ENCODE data around the gene OR8S1. TPM values are rescaled to one million over a fixed set of nuclear protein-coding genes. Genes with fewer than 3 reads are reported as not detected.

OR8S1 gene
- total and polyA plus RNA-seq, 2 of the 8 experiments (the other 6 are each of a cell fraction or from before 2014, with no cell fraction given) = not detected

- TF ChIP-seq BRCA1 (IDR thresholded peaks at IDR 0.05; ENCODE audit: low read depth, low read length) = no peak
Observed at GRCh38 chr12:48482198-48482597, 43.2 kb upstream of the OR8S1 start, which contains the start of gene C12orf54 (continued).

All from H1 (cell line).